OCI-LY3 (cell line): ENCODE measurements around the gene ABHD17B.

ENCODE experiments used
- H2AFZ ChIP-seq: fragments of 200-600, 300-600 bp; shearing (Covaris generic); 2 replicates; pipeline ENCODE4 v1.6.0; 2014; ENCODE audit warnings: antibody characterized with exemption, low read depth, low read length
- H3K27ac ChIP-seq: fragments of 200-600, 300-600 bp; sonication (generic); 2 replicates; pipeline ENCODE4 v1.5.1; 2014; ENCODE audit warnings: mild to moderate bottlenecking, low read length, moderate library complexity, mixed read lengths
- H3K27me3 ChIP-seq: fragments of 200-600, 300-600 bp; sonication (generic); 2 replicates; pipeline ENCODE4 v1.6.1; 2014; ENCODE audit warnings: low read depth, low read length, mixed read lengths
- H3K36me3 ChIP-seq: fragments of 200-600, 300-600 bp; sonication (generic); replicated peaks from 2 replicates; pipeline ENCODE3; 2014; ENCODE audit warnings: low read depth, low read length, mixed read lengths
- H3K4me1 ChIP-seq: fragments of 300-600, 200-600 bp; sonication (generic); 2 replicates; pipeline ENCODE4 v1.6.1; 2014; ENCODE audit warnings: low read length, mixed read lengths
- H3K4me2 ChIP-seq: fragments of 200-600, 300-600 bp; sonication (generic); 2 replicates; pipeline ENCODE4 v1.6.1; 2014; ENCODE audit warnings: low read length, mixed read lengths
- H3K4me3 ChIP-seq: fragments of 300-600, 200-600 bp; sonication (generic); 2 replicates; pipeline ENCODE4 v1.5.1; 2014; ENCODE audit warnings: antibody characterized with exemption, mild to moderate bottlenecking, low read length, moderate library complexity
- H3K79me2 ChIP-seq: fragments of 300-600, 200-600 bp; shearing (Covaris generic); 2 replicates; pipeline ENCODE4 v1.6.1; 2014; ENCODE audit warnings: mild to moderate bottlenecking, low read length, mixed read lengths
- H3K9ac ChIP-seq: fragments of 300-600, 200-600 bp; shearing (Covaris generic); 2 replicates; pipeline ENCODE4 v1.6.0; 2014; ENCODE audit warnings: mild to moderate bottlenecking, low read length, moderate library complexity
- H3K9me3 ChIP-seq: fragments of 200-600, 300-600 bp; shearing (Covaris generic); 2 replicates; pipeline ENCODE4 v1.6.1; 2014; ENCODE audit warnings: low read length, mixed read lengths; ENCODE audit not compliant: insufficient read depth
- H4K20me1 ChIP-seq: fragments of 200-600, 300-600 bp; sonication (generic); 2 replicates; pipeline ENCODE4 v1.6.1; 2016; ENCODE audit warnings: low read length, mixed read lengths; ENCODE audit not compliant: insufficient read depth
- CTCF ChIP-seq: fragments of 200-600, 300-600 bp; sonication (generic); IDR thresholded peaks from 2 replicates; pipeline ENCODE4 v1.5.1; 2014; ENCODE audit warnings: antibody characterized with exemption, low read length, low read depth
- EZH2phosphoT487 ChIP-seq: fragments of 200-600 bp; shearing (Covaris generic); IDR thresholded peaks from 2 replicates; pipeline ENCODE4 v1.6.1; 2018; ENCODE audit warnings: antibody characterized with exemption, mixed run types, low read depth

Gene ABHD17B

GRCh38 chr9:71857159-71857558 lies 53.8 kb downstream of the ABHD17B start:
- H4K20me1 ChIP-seq: no peaks in the 10 kb centered on the region
- peaks cover 25% of the 10 kb centered on the region for H3K9me3 ChIP-seq
- H3K27me3 ChIP-seq: no peaks in the 10 kb centered on the region
- H3K36me3 ChIP-seq: peaks cover 26% of the 10 kb centered on the region
- H3K9ac ChIP-seq: no peak overlapping the region
- TF ChIP-seq EZH2phosphoT487 (no peak), CTCF (no peak)
- H3K4me2 ChIP-seq: no peak overlapping the region
- no peak overlapping the region for H3K27ac ChIP-seq
- peaks cover 13% of the 10 kb centered on the region for H3K4me1 ChIP-seq
- no peaks in the 10 kb centered on the region for H3K79me2 ChIP-seq
- no peak overlapping the region for H3K4me3 ChIP-seq
- no peak overlapping the region for H2AFZ ChIP-seq

GRCh38 chr9:71854811-71855210 lies 56.2 kb downstream of the ABHD17B start:
- peaks cover 6% of the 10 kb centered on the region; the same call in 1 of the 2 replicates for H3K9me3 ChIP-seq
- H3K4me3 ChIP-seq: no peak overlapping the region
- no peaks in the 10 kb centered on the region for H3K27me3 ChIP-seq
- H3K36me3 ChIP-seq: peaks cover 5% of the 10 kb centered on the region
- no peak overlapping the region for H3K9ac ChIP-seq
- no peak overlapping the region for H3K4me2 ChIP-seq
- H2AFZ ChIP-seq: no peak overlapping the region
- H3K79me2 ChIP-seq: no peaks in the 10 kb centered on the region
- no peak overlapping the region for H3K27ac ChIP-seq
- H4K20me1 ChIP-seq: no peaks in the 10 kb centered on the region
- peaks cover 13% of the 10 kb centered on the region for H3K4me1 ChIP-seq
- no peak for TF ChIP-seq CTCF
- no peak for TF ChIP-seq EZH2phosphoT487

- no peaks in the 10 kb centered on the region for H3K4me1 ChIP-seq
Observed at GRCh38 chr9:71853084-71853483, 57.9 kb downstream of the ABHD17B start.

GRCh38 chr9:71850996-71851395 lies 60.0 kb downstream of the ABHD17B start:
- no peak overlapping the region for H3K4me3 ChIP-seq
- no peak overlapping the region for H3K9ac ChIP-seq
- H3K79me2 ChIP-seq: no peaks in the 10 kb centered on the region
- H3K27ac ChIP-seq: no peak overlapping the region
- H3K27me3 ChIP-seq: no peaks in the 10 kb centered on the region
- no peak for TF ChIP-seq EZH2phosphoT487
- TF ChIP-seq CTCF: no peak
- H3K4me1 ChIP-seq: no peaks in the 10 kb centered on the region
- H4K20me1 ChIP-seq: no peaks in the 10 kb centered on the region
- no peaks in the 10 kb centered on the region for H3K9me3 ChIP-seq
- H3K36me3 ChIP-seq: no peaks in the 10 kb centered on the region
- H3K4me2 ChIP-seq: no peak overlapping the region
- H2AFZ ChIP-seq: no peak overlapping the region

More at GRCh38 chr9:71853084-71853483, 57.9 kb downstream of the ABHD17B start:
- Histone ChIP-seq H3K9me3 (no peaks in the 10 kb centered on the region), H3K27ac (no peak overlapping the region), H3K9ac (no peak overlapping the region), H3K36me3 (no peaks in the 10 kb centered on the region), H3K79me2 (no peaks in the 10 kb centered on the region), H3K4me2 (no peak overlapping the region), H4K20me1 (no peaks in the 10 kb centered on the region), H3K4me3 (no peak overlapping the region), H3K27me3 (no peaks in the 10 kb centered on the region), H2AFZ (no peak overlapping the region)
- no peak for TF ChIP-seq EZH2phosphoT487

- no peaks in the 10 kb centered on the region for H3K27me3 ChIP-seq
- no peak overlapping the region for H3K4me2 ChIP-seq
- TF ChIP-seq EZH2phosphoT487 (no peak), CTCF (no peak)
- no peaks in the 10 kb centered on the region for H3K4me1 ChIP-seq
- no peak overlapping the region for H3K9ac ChIP-seq
- no peaks in the 10 kb centered on the region for H3K79me2 ChIP-seq
- no peaks in the 10 kb centered on the region for H4K20me1 ChIP-seq
- no peak overlapping the region for H2AFZ ChIP-seq
- H3K9me3 ChIP-seq: no peaks in the 10 kb centered on the region
- H3K36me3 ChIP-seq: no peaks in the 10 kb centered on the region
- H3K27ac ChIP-seq: no peak overlapping the region
- H3K4me3 ChIP-seq: no peak overlapping the region
Observed at GRCh38 chr9:71847892-71848291, 63.1 kb downstream of the ABHD17B start.
